HG03025 (cell line): ENCODE measurements around the gene MLLT10.

Source experiments
- ATAC-seq: cut with Tn5 transposase; IDR thresholded peaks from one replicate; pipeline ENCODE4 v1.9.1; 2021; ENCODE audit warnings: mild to moderate bottlenecking, moderate library complexity; ENCODE audit not compliant: unreplicated experiment, low FRiP score

The MLLT10 gene

GRCh38 chr10:21533467-21534279, at the start of gene MLLT10:
Gene MLLT10 (plus strand): TSS chr10:21534232. CDS start chr10:21534645, 413 bp downstream.
- ATAC-seq, result peak; percentile 83

GRCh38 chr10:21487416-21488180, 46.4 kb upstream of the MLLT10 start:
- no peak for ATAC-seq

GRCh38 chr10:21488246-21488956, 45.6 kb upstream of the MLLT10 start:
- no peak for ATAC-seq

- no peak for ATAC-seq
These were observed 45.0 kb upstream of the MLLT10 start for GRCh38 chr10:21488957-21489446.

- no peak for ATAC-seq
These were observed 43.9 kb upstream of the MLLT10 start for GRCh38 chr10:21490028-21490710.

- ATAC-seq, result no peak
These were observed 43.3 kb upstream of the MLLT10 start for GRCh38 chr10:21490711-21491105.

GRCh38 chr10:21492421-21492820, 41.6 kb upstream of the MLLT10 start:
- ATAC-seq, result no peak

GRCh38 chr10:21493784-21494183, 40.2 kb upstream of the MLLT10 start:
- no peak for ATAC-seq

- ATAC-seq, result no peak
These were observed 39.6 kb upstream of the MLLT10 start for GRCh38 chr10:21494191-21495001.

GRCh38 chr10:21495002-21495751, 38.9 kb upstream of the MLLT10 start:
- no peak for ATAC-seq

- ATAC-seq, result peak; percentile 75
These were observed 38.2 kb upstream of the MLLT10 start for GRCh38 chr10:21495752-21496342.

- ATAC-seq, result peak; percentile 37
These were observed 37.5 kb upstream of the MLLT10 start for GRCh38 chr10:21496343-21497176.

GRCh38 chr10:21497177-21497807, 36.7 kb upstream of the MLLT10 start:
- no peak for ATAC-seq

GRCh38 chr10:21498377-21498776, 35.7 kb upstream of the MLLT10 start:
- ATAC-seq, result no peak

- no peak for ATAC-seq
These were observed 35.0 kb upstream of the MLLT10 start for GRCh38 chr10:21498986-21499385.

- no peak for ATAC-seq
These were observed 34.1 kb upstream of the MLLT10 start for GRCh38 chr10:21499701-21500577.
